ENCODE results near the gene ALDH3A1. TPM values are rescaled to one million over a fixed set of nuclear protein-coding genes. Genes with fewer than 3 reads are reported as not detected.

ALDH3A1 gene
- total and polyA plus RNA-seq, 4 donors: 1.5 to 44.2 (median 13.6) TPM

DNA sequence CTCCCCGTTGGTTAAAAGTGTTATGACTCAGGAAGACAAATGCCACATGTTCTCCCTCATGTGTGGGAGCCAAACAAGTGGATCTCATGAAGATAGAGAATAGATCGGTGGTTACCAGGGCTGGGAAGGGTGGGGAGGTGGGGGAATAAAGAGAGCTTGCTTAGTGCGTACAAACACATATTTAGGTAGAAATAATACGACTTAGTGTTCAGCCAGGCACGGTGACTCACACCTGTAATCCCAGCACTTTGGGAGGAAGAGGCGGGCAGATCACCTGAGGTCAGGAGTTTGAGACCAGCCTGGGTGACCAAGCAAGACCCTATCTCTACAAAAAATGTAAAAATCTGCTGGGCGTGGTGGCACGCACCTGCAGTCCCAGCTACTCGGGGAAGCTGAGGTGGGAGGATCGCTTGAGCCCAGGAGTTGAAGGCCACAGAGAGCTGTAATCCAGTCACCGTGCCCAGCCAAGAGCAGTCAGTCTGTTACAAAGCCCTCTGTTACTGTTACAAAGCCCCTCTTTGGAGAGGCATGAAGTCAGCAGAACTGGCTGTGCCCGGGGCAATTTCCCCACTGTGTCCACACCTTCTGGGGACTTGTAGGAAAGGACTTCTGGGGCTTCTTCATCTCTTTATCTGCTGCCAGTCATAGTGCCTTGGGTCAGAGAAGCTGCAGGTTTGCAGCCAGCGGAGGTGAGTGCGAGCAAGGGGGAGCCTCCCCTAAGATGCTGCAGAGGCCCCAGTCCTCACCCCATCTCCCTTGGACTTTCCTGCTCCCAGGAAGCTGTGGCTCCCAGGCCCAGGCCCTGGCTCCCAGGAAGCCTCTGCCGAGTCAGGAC, 4.3 kb upstream of the ALDH3A1 start:
- H3K9me3 ChIP-seq (ENCODE audit: control insufficient read depth in 4 of 4, insufficient read depth in 3 of 4, low read length in 3 of 4): no peaks in the 10 kb centered on the region
- H3K27ac ChIP-seq (ENCODE audit: low read depth in 1 of 2, low read length in 1 of 2): peak overlapping the region in 1 of 2 donors; percentile 50
- no peak overlapping the region for H3K4me3 ChIP-seq
- no peak for DNase-seq
- TF ChIP-seq, protein P1, sequence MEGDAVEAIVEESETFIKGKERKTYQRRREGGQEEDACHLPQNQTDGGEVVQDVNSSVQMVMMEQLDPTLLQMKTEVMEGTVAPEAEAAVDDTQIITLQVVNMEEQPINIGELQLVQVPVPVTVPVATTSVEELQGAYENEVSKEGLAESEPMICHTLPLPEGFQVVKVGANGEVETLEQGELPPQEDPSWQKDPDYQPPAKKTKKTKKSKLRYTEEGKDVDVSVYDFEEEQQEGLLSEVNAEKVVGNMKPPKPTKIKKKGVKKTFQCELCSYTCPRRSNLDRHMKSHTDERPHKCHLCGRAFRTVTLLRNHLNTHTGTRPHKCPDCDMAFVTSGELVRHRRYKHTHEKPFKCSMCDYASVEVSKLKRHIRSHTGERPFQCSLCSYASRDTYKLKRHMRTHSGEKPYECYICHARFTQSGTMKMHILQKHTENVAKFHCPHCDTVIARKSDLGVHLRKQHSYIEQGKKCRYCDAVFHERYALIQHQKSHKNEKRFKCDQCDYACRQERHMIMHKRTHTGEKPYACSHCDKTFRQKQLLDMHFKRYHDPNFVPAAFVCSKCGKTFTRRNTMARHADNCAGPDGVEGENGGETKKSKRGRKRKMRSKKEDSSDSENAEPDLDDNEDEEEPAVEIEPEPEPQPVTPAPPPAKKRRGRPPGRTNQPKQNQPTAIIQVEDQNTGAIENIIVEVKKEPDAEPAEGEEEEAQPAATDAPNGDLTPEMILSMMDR (IDR thresholded peaks at IDR 0.05; ENCODE audit: control extremely low read depth, extremely low read depth): no peak
- peaks cover 0 to 5% (median 0%) of the 10 kb centered on the region in 5 donors for H3K4me1 ChIP-seq (ENCODE audit: control insufficient read depth in 5 of 5, insufficient read depth in 5 of 5, low read length in 5 of 5)
- ATAC-seq (ENCODE audit: insufficient read depth, low FRiP score): no peak
- no peaks in the 10 kb centered on the region for H3K27me3 ChIP-seq (ENCODE audit: control insufficient read depth in 3 of 3, insufficient read depth in 3 of 3, low read length in 2 of 3)
- no peak overlapping the region for H3K9ac ChIP-seq (ENCODE audit: insufficient read depth in 1 of 2, low read length in 2 of 2)
- no peaks in the 10 kb centered on the region for H3K36me3 ChIP-seq (ENCODE audit: control insufficient read depth in 4 of 4, insufficient read depth in 4 of 4, low read length in 4 of 4)
- 79 to 85% methylated on average over 15 of the region's 15 CpGs for WGBS, 2 donors

DNA sequence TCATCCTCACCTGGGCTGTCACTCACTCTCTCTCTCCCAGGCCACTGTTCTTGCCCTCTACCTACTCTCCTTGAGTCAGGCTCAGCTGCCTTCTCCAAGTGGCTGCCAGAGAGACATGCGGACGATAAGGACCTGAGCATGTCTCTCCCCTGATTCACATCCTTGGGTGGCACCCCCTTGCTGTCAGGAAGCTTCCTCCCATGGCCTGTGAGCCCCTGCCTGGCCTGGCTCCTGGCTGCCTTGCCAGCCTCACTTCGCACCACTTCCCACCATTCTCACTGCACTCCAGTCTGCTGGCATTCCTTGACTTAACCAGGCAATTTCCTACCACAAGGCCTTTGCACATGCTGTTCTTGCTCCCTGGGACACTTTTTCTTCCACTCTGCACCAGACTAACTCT, 2.7 kb upstream of the ALDH3A1 start:
- WGBS, 2 donors: 86 to 97% methylated on average over 3 of the region's 3 CpGs
- ATAC-seq (ENCODE audit: insufficient read depth, low FRiP score): no peak
- Histone ChIP-seq H3K4me3 (no peak overlapping the region), H3K9ac (ENCODE audit: insufficient read depth in 1 of 2, low read length in 2 of 2) (no peak overlapping the region), H3K27ac (ENCODE audit: low read depth in 1 of 2, low read length in 1 of 2) (peak overlapping the region in 1 of 2 donors; percentile 15), H3K27me3 (ENCODE audit: control insufficient read depth in 3 of 3, insufficient read depth in 3 of 3, low read length in 2 of 3) (no peaks in the 10 kb centered on the region), H3K9me3 (ENCODE audit: control insufficient read depth in 4 of 4, insufficient read depth in 3 of 4, low read length in 3 of 4) (no peaks in the 10 kb centered on the region), H3K4me1 (ENCODE audit: control insufficient read depth in 5 of 5, insufficient read depth in 5 of 5, low read length in 5 of 5) (peaks cover 0 to 5% (median 0%) of the 10 kb centered on the region in 5 donors), H3K36me3 (ENCODE audit: control insufficient read depth in 4 of 4, insufficient read depth in 4 of 4, low read length in 4 of 4) (no peaks in the 10 kb centered on the region)
- no peak for DNase-seq
- TF ChIP-seq, protein P1 (IDR thresholded peaks at IDR 0.05; ENCODE audit: control extremely low read depth, extremely low read depth): no peak

DNA sequence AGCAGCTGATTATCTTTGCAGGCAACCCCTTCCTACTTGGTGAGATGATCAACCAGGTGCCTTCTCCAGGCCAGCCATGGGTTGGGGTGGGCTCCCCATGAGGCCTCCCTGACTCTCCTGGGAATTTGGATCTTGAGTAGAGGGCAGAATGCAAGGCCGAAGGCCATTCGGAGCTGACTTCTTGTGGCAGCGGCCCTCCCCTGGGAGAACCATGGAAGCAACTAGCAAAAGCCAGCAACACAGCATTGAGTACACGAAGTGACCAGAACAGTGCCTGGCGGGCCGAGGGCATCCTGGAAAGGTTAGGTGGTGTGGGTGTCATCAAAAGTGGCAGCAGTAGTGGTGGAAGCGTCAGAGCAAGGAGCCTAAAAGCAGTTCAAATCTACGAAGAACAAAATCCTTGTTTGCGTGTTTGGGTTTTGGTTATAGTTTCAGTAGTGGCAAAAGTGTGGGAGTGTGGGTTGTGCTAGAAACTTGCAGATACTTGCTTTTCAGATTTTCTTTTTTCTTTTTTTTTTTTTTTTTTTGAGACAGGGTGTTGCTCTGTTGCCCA, 2.0 kb upstream of the ALDH3A1 start:
- TF ChIP-seq, protein P1 (IDR thresholded peaks at IDR 0.05; ENCODE audit: control extremely low read depth, extremely low read depth): no peak
- ATAC-seq (ENCODE audit: insufficient read depth, low FRiP score) (no peak), DNase-seq (no peak)
- WGBS, 2 donors: 94 to 95% methylated on average over 9 of the region's 9 CpGs
- peaks cover 0 to 9% (median 0%) of the 10 kb centered on the region in 5 donors for H3K4me1 ChIP-seq (ENCODE audit: control insufficient read depth in 5 of 5, insufficient read depth in 5 of 5, low read length in 5 of 5)
- H3K9me3 ChIP-seq (ENCODE audit: control insufficient read depth in 4 of 4, insufficient read depth in 3 of 4, low read length in 3 of 4): no peaks in the 10 kb centered on the region
- no peak overlapping the region for H3K27ac ChIP-seq (ENCODE audit: low read depth in 1 of 2, low read length in 1 of 2)
- no peaks in the 10 kb centered on the region for H3K36me3 ChIP-seq (ENCODE audit: control insufficient read depth in 4 of 4, insufficient read depth in 4 of 4, low read length in 4 of 4)
- H3K27me3 ChIP-seq (ENCODE audit: control insufficient read depth in 3 of 3, insufficient read depth in 3 of 3, low read length in 2 of 3): no peaks in the 10 kb centered on the region
- no peak overlapping the region for H3K9ac ChIP-seq (ENCODE audit: insufficient read depth in 1 of 2, low read length in 2 of 2)
- no peak overlapping the region for H3K4me3 ChIP-seq

Data from lung (tissue), 12 donors.